Measurements from ENCODE around the gene FDXR. TPM values are rescaled to one million over a fixed set of nuclear protein-coding genes. Genes with fewer than 3 reads are reported as not detected.
"Not testable (repeated sequence)": the region's sequence is repeated elsewhere in the genome, so short reads cannot be mapped to it uniquely, and the experiment has no call there.

Gene FDXR, protein sequence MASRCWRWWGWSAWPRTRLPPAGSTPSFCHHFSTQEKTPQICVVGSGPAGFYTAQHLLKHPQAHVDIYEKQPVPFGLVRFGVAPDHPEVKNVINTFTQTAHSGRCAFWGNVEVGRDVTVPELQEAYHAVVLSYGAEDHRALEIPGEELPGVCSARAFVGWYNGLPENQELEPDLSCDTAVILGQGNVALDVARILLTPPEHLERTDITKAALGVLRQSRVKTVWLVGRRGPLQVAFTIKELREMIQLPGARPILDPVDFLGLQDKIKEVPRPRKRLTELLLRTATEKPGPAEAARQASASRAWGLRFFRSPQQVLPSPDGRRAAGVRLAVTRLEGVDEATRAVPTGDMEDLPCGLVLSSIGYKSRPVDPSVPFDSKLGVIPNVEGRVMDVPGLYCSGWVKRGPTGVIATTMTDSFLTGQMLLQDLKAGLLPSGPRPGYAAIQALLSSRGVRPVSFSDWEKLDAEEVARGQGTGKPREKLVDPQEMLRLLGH
- total RNA-seq: 5.2 TPM
- long read RNA-seq, transcript FDXR-201 (12 exons, 1,875 nt): major isoform, 32 of 43 reads
- long read RNA-seq, partial matches to known transcripts: 0 of 43 reads
- long read RNA-seq, other reads (novel, unspliced or antisense): 10 of 43 reads

DNA sequence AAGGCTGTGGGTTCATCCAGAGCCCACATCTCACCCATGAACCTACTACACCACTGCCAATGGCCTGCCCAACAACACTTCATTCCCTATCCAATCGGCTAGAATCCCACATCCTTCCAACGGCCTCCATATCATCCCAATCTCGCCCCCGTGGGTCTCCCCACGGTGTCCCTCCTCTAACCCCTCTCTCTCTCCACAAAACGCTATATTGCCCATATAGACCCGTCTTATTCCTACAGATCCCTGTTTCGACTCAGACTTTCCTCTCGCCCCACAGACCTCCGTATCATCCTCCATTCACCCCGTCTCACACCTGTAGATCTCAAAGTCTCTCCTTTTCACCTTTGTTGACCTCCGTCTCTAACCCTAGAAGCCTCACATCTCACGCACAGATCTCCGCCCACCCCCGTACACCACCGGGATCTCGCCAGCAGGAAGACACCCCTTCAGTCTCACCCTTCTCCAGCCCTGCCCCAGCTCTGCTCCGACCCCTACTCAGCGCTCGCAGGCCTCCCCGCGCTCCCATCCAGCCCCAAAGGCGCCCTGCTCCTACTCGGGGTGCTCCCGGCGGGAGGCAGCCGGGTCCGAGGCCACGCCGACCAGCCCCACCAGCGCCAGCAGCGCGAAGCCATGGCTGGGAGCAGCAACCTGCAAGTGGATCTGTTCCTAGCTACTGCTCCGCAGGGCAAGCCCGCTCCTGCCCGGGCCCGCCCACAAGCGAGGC is at the start of gene FDXR:
Gene FDXR (minus strand): TSS at position 682 of the 724 bp plus-strand sequence. CDS start 50 bp downstream, at position 632.
- DNase-seq (ENCODE audit: low spot score): no peak

DNA sequence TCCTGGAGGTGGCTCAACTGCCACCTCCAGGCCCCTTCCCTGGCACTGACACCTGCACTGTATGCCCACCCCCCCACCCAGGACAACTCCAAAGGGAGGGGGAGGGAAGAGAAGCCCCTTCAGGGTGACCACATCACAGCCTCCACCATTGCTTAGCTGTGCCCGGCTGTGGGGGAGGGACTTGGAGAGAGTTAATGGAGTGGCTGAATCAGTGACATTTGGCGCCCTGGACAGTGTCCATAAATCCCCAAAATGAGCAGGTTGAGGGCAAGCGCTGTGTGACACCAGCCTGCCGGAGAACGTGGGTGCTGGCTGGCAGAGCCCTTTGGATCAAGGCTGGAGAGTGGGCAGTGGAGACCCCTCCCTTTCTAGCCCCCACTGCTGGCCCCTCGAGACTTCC is 49.4 kb upstream of the FDXR start:
- DNase-seq (ENCODE audit: low spot score): no peak

DNA sequence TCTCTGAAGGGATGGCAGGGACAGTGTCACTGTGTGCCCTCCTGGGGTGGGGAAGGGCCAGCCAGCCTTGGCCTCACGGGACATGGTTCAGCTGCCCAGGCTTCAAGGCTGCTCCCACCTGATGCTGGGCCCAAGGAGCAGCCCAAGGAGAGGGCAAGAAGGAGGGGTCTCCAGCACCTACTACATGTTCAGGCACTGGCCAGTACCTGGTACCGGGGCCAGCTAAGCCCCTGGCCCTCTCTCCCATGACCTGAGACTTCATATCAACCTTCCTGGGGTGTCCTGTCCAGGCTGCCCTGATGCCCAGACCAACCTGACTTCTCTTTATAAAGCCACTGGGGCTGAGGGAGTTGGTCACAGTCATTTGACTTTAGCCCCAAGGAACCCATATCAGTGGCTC is 49.0 kb upstream of the FDXR start:
- DNase-seq (ENCODE audit: low spot score): no peak

DNA sequence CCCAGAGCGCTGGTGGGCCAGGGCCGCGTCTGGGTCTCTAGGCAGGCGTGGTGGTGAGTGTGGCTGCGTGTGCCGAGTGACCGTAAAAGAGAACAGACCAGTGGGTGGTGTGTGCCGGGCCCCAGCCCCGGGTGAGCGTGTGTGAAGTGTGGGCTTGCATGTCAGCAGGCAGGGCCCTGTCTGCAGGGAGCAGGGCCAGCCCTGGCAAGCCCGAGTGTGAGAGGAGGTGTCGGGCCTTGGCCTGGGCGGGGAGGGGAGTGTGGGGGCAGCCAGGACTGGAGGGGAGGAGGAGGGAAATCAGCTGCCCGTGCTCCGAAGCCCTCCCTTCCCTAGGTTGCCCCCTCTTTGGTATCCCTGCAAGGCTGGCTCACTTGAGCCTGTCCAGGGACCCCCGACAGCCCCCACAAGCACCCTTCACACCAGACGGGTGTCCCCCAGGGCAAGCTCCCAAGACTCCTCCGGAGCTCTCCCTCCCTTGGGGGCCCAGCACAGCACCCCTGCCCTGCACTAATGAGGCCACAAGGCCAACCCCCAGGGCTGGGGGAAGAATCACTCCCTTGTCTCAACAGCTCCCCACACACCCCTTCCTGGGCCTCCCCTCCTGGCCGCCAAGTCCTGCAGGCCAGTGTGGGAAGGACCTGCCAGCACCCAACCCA is 48.4 kb upstream of the FDXR start:
- no peak for DNase-seq (ENCODE audit: low spot score)

DNA sequence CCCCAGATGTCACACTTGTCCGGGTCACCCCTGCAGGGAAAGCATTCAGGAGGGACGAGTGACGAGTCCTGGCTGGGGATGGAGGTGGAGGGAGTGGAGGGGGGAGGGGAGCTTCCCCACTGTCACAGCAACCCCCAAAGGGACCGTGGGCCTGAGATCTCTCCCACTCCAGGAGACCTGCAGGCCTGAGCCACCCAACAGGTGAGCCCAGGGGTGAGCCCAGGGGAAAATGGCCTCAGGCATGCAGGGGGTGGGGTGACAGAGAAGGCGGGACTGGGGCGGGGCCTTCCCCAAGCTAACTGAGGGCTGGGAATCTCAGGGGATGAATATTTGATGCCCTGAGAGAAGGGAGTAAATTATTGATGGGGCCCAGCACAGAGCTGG is 47.8 kb upstream of the FDXR start:
- no peak for DNase-seq (ENCODE audit: low spot score)

DNA sequence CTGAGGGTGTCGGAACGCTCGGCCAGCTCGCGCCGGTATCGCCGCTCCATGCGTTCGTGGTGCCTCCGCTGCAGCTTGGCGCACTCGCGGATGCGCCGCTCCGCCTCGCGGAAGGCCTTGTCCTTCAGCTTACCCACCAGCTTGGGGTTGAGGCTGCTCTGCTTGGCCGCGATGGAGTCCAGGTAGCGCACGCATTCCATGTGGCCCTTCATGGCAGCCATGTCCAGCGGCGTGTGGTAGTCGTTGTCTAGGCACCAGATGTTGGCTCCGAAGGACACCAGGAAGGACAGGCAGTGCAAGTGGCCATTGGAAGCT is 47.5 kb upstream of the FDXR start:
- DNase-seq (ENCODE audit: low spot score): no peak

DNA sequence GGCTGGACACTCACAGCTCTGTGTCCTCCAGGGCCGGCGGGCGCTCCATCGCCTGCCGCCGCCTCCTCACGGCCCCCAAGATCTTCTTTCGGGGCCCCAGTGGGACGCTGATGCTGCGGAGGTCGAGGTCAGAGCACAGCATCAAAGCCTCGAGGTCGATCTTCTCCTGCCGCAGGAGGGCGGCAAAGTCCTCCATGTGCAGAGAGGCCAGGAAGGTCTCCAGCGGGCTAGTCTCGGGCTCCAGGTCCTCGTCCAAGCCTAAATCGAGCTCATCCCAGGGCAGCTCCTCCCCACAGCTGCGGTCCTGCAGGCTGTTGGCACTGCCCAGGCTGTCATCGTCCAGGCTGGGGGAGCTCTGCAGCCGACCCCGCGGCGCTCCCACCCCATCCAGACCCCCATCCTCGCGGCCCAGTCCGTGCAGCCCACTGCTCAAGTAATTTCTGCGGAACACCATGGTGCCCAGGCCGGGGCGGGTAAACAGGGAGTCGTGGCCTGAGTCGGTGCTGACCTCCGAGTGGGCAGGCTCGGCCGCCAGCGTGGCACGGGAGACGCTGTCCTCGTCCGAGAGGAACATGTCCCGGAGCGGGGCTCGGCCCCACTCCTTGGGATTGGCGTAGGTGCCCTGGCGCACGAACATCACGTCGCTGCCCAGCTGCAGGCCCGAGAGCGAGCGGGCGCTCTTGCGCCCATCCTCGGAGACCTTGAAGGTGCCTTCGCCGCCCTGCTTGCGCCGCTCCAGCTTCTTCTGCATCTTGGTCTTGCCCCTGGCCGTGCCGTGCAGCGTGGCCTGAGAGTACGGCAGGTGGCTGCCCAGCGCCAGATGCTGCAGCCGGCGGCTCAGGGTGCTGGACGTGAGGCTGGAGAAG is 46.9 kb upstream of the FDXR start:
- DNase-seq (ENCODE audit: low spot score): no peak

DNA sequence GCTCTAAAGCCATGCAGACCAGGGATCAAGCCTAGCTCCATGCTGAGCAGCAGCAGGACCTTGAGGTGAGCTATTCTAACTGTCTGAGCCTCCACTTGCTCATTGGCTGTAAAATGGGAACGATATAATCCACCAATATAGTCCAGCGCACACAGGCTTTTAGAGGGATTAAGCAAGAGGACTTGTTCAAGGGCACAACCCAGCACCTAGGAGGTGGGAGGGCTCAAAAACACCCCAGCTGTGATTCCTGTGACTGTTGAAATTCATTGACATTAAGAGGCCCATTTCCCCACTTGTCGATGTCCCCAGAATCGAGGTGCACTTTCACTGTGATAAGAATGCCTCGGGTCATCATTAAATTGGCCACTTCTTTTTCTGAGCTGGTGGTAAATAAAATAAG is 46.1 kb upstream of the FDXR start:
- DNase-seq (ENCODE audit: low spot score): no peak

DNA sequence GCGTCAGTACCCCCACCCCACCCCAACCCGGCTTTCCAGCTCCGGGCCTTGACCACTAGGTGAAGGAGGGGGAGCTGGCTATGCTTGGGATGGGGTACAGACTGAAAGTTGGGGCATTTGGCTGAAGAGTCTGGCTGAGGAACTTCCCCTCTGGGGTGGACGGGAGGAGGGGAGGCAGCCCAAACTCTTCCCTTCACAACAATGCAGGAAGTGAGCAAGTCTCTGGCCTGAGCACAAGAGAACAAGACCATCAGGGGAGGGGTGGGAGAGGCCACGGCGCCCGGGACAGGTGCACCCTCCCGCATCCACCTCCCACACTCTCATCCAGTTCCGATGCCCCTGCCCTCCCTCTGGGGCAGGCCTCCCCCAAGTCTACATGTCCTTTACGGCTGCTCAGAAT is 44.6 kb upstream of the FDXR start:
- no peak for DNase-seq (ENCODE audit: low spot score)

DNA sequence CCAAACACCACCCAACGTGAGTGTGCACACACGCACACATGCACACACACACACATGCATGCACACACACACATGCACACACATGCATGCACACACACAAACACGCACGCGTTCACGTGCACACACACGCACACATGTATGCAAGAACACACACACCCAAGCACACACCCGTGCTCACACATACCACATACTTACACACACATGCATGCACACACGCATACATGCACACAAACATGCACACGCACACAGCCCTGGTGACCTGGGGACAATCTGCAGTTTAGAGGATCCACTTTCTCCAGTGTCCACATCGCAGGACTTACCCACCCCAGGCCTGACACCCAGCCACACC is 44.0 kb upstream of the FDXR start:
- DNase-seq (ENCODE audit: low spot score): no peak

DNA sequence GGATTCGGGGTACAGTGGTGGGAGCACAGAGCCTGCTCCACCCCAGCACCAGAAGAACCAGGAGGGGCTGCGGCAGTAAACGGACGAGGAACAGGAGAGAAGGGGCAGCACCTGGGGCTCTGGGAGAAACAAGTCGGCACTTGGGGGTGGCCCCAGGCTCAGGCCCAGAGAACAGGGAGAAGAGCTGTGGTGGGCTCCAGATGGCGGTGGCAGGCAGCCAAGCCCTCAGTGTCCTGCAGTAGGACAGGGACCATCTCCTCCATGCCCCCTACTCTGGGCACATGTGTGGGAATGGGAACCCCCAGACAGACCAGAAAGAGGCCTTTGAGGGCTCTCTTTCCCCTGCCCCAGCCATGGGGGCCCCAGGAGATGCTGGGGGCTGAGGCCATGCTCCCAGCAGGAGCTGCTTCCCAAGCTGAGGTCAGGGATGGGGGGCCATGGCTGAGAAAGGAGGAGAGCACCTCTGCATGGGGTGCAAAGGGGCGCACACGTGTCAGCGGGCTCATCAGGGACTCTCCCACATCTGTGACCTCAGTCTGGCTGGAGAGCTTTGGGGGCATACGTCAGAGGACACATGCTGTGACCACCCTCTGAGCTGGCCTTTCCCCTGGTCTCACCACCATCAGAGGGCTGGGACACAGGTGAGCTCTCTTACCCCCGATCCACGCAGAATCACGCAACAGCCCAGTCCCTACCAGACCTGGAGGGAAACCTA is 43.5 kb upstream of the FDXR start:
- DNase-seq (ENCODE audit: low spot score): no peak

DNA sequence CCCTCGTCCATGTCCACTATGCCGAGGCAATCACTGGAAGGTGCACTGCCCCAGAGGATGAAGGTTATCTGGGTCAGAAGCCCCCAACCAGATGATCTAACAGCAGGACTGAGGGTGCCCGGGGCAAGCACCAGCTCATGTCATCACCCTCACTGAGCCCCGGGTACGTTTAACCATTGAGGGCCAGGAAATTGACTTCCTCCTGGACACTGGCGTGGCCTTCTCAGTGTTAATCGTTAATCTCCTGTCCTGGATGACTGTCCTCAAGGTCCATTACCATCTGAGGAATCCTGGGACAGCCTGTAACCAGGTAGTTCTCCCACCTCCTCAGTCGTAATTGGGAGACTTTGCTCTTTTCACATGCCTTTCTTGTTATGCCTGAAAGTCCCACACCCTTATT is 38.6 kb upstream of the FDXR start:
- not testable (repeated sequence) for DNase-seq (ENCODE audit: low spot score)

DNA sequence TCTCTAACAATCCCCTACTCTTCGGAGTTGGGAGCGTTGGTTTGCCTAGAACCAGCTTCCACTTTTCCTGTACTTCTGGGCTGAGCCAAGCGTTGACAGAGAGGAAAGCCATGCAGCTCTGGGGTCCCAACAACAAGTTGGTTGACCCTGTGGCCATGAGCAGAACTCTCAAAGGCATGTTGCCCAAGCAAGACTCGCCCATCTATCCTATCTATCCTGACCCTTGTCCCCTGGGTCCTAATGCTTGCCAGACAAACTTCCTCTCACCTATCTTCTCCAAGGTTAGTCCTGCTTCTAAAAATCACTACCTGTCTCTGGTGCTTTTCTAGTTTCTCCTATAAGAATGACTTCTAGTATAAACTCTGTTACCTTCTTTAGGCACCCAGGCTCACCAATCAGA is 36.3 kb upstream of the FDXR start:
- DNase-seq (ENCODE audit: low spot score): not testable (repeated sequence)

DNA sequence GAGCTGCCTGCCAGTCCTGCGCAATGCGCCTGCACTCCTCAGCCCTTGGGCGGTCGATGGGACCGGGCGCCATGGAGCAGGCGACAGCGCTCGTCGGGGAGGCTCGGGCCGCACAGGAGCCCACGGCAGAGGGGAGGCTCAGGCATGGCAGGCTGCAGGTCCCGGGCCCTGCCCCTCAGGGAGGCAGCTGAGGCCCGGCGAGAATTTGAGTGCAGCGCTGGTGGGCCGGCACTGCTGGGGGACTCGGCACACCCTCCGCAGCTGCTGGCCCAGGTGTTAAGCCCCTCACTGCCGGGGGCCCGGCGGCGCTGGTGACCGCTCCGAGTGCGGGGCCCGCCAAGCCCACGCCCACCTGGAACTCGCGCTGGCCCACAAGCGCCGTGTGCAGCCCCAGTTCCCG is 34.2 kb upstream of the FDXR start:
- DNase-seq (ENCODE audit: low spot score): no peak

DNA sequence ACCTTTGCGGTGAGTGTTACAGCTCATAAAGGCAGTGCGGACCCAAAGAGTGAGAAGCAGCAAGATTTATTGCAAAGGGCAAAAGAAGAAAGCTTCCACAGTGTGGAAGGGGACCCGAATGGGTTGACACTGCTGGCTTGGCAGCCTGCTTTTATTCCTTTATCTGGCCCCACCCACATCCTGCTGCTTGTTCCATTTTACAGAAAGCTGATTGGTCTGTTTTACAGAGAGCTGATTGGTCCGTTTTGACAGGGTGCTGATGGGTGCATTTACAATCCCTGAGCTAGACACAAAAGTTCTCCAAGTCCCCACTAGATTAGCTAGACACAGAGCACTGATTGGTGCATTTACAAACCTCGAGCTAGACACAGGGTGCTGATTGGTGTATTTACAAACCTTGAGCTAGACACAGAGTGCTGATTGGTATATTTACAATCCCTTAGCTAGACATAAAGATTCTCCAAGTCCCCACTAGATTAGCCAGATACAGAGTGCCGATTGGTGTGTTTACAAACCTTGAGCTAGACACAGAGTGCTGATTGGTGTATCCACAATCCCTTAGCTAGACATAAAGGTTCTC is 33.5 kb upstream of the FDXR start:
- DNase-seq (ENCODE audit: low spot score): not testable (repeated sequence)

DNA sequence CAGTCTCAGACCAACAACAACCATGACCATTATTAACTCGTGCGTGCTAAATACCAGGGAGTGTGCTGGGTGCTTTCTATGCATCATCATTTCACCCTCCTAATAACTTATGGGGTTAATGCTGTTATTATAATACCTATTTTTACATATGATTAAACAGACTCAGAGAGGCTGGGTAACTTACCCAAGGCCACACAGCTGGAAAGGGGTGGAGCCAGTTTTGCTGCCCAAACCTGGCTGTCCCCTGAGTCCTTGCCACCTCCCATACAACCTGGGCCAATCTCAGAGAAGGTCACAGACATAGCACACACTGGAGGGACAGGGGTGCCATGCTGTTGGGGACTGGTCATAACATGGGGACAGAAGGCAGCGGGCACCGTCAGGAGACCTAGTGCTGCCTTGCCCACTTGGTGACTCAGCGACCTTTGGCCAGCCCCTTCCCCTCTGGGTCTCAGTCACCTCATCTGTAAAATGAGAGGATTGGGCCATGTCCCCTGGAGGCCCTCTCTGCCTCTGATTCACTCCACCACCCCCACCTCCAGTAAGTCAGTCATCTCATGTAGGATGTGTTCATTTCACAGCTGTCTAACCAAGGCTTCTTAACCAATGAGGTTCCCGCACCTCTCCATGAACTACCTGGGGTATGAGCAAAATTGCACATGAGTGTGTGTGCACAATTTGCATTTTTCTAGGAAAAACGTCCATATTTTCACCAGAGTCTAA is 32.1 kb upstream of the FDXR start:
- DNase-seq (ENCODE audit: low spot score): no peak

DNA sequence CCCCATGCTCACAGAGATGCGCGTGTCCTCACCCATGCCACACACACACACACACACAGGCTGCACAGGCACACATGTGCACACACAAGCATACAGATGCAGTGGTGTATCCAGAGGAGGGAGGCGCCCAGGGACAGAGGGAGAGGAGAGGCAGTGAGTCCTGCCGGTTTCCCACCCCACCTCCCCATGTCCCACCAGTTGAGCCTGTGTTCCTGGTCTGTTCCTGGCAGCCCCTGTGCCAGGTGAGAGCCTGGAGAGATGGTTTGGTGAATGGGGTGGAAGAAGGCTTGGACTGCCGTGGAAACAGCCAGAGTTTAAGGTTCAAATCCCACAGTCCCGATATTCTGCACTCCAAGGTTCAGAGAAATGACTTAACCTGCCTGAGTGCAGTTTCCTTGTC is 30.9 kb upstream of the FDXR start:
- DNase-seq (ENCODE audit: low spot score): no peak

DNA sequence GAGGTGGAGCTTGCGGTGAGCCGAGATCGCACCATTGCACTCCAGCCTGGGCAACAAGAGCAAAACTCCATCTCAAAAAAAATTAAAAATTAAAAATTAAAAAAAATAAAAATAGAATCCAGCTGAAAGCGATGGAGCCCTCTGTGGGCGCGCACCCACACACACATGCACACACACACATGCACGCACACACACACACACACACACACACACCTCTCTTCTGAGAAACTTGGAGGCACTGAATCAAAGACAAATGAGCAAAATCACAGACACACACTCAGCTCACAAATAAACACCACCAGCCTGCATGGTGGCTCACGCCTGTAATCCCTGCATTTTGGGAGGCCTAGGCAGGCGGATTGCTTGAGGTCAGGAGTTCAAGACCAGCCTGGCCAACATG is 30.2 kb upstream of the FDXR start:
- no peak for DNase-seq (ENCODE audit: low spot score)

DNA sequence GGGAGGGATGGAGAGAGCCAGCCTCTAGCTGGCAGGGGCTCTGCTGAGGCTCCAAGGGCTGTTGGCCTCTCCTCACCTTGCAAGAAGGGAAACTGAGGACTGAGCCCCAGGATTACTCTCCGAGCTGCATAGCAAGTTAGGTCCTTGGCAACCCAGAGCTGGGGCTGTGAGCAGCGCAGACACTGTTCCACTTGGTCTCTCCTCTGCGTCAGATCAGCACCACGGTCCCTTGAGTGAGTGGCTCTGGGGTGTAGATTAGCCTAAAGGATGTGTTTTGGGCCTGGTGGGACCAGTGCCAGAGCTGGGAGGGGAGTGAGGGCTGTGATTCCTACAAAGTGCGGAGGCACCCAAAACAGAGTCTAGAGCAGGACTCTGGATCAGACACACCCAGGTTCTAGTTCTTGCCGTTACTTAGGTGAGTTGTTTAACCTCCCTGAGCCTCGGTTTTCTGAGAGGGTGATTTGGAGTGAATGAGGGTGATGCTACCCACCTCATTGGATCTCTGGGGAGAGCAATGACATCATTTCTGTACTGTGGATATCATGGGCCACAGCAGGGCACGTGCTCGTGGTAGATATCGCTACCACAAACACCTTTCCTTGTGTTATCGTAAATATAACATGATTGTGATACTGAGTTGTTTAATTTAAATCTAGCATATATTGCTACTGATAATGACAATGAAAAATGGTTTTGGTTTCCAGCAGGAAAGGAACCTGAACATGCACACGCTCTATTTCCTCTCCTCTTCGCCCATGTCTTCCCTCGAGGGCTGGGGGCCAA is 28.8 kb upstream of the FDXR start:
- no peak for DNase-seq (ENCODE audit: low spot score)

Measured in mesenteric fat pad (tissue), 1 donor.